ENCODE measurements around the gene PTPRS.

DNA sequence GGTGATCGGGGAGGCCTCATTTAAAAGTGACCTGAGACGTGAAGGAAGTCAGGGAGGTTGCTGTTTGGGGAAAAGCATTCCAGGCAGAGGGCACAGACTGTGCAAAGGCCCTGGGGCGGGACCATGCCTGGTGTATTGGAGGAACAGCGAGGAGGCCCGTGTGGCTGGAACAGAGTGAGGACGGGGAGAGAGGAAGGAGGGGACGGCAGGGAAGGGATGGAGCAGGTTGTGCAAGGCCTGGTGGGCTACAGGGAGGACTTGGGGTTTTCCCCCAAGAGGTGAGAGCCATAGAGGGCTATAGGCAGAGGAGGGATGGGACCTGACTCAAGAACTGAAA lies 17.2 kb downstream of the PTPRS start:
- TF ChIP-seq, protein P1, sequence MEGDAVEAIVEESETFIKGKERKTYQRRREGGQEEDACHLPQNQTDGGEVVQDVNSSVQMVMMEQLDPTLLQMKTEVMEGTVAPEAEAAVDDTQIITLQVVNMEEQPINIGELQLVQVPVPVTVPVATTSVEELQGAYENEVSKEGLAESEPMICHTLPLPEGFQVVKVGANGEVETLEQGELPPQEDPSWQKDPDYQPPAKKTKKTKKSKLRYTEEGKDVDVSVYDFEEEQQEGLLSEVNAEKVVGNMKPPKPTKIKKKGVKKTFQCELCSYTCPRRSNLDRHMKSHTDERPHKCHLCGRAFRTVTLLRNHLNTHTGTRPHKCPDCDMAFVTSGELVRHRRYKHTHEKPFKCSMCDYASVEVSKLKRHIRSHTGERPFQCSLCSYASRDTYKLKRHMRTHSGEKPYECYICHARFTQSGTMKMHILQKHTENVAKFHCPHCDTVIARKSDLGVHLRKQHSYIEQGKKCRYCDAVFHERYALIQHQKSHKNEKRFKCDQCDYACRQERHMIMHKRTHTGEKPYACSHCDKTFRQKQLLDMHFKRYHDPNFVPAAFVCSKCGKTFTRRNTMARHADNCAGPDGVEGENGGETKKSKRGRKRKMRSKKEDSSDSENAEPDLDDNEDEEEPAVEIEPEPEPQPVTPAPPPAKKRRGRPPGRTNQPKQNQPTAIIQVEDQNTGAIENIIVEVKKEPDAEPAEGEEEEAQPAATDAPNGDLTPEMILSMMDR (IDR thresholded peaks at IDR 0.05), result no peak
- no peak for TF ChIP-seq POLR2A (IDR thresholded peaks at IDR 0.05)

All from lower leg skin (tissue), 3 donors.